Testis (tissue), 3 donors: ENCODE data around the gene RASL10A. TPM values are rescaled to one million over a fixed set of nuclear protein-coding genes. Genes with fewer than 3 reads are reported as not detected.

Experiments used
- DNase-seq: peaks from one replicate; pipeline ENCODE4 v3.0.0-alpha.2; 2019
- H3K27ac ChIP-seq, 2 donors: fragments of 200-600 bp; sonication (generic); one replicate each; pipeline ENCODE4 v1.5.1; 2019
- H3K27me3 ChIP-seq: fragments of 200-600 bp; sonication (generic); one replicate; pipeline ENCODE4 v1.5.1; 2019
- H3K36me3 ChIP-seq: fragments of 200-600 bp; sonication (generic); one replicate; pipeline ENCODE4 v1.5.1; 2017; ENCODE audit warnings: low read depth; ENCODE audit errors: missing control alignments
- H3K4me1 ChIP-seq: fragments of 200-600 bp; sonication (generic); one replicate; pipeline ENCODE4 v1.5.1; 2019
- H3K4me3 ChIP-seq, 2 donors: fragments of 200-600 bp; sonication (generic); one replicate each; pipeline ENCODE4 v1.5.1; 2017 to 2019
- H3K9me3 ChIP-seq: fragments of 200-600 bp; sonication (generic); one replicate; pipeline ENCODE4 v1.5.1; 2017
- POLR2A ChIP-seq: fragments of 450-650 bp; IDR thresholded peaks from one replicate; pipeline ENCODE4 v1.6.1; 2017; ENCODE audit warnings: antibody characterized with exemption, mild to moderate bottlenecking, moderate library complexity
- WGBS, 2 donors: methylation state at CpG; one replicate each; pipeline ENCODE4 v1.1.5; 2018; 5-methylcytosine and 5-hydroxymethylcytosine counted together
- intact Hi-C: fragments of 100-400 bp; cut with DNase I; formaldehyde crosslinking; loops from one replicate; pipeline ENCODE4 v1.15.1; 2023; ENCODE audit warnings: low total_unique reads
- polyA plus RNA-seq: library from polyadenylated mRNA; stranded (reverse); fragments of 350-450 nt; fragmentation: Illumina TruSeq; extraction: RNeasy Lipid Tissue Mini Kit (QIAGEN cat#74804); gene quantifications from one replicate; pipeline ENCODE4 v1.2.3, GENCODE V29; 2014; ENCODE audit warnings: low read depth, low replicate concordance; ENCODE audit not compliant: insufficient read depth
- total RNA-seq, 2 donors: library from RNA; depleted of rRNA; stranded (reverse); fragments of >200 nt; gene quantifications; one replicate each; pipeline ENCODE4 v1.2.3, GENCODE V29; 2016
- TF ChIP-seq, protein P1 (sequence below), 3 experiments: fragments of 450-650 bp in 2 of 3; fragments of 200-600 bp in 1 of 3; sonication (generic) in 1 of 3; IDR thresholded peaks; one replicate each; pipeline ENCODE4 v1.5.1; 2016 to 2019; ENCODE audit warnings: antibody characterized with exemption in 3 of 3, mild to moderate bottlenecking in 2 of 3, moderate library complexity in 1 of 3

Gene RASL10A
- total and polyA plus RNA-seq, 3 donors from 2014 or later, result 2.2 to 10.4 (median 7.1) TPM

DNA sequence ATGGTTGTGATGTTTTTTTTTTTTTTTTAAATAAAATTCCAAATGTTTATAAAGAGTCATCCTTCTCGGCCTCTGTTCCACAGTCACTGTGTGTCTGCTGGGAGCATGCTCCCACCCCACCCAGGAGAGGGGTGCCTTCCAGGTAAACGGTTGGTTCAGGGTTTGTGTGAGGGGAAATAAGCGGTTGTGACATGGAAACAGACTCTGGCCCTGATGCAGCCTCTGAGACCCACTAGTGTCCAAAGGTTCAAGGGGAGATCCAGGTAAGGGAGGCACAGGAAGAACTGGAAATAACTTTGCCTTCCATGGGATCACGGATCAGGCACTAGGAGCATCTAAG lies 15.1 kb downstream of the RASL10A start:
- intact Hi-C loops, result no loop called here
- Histone ChIP-seq H3K4me3 (no peak overlapping the region), H3K9me3 (no peaks in the 10 kb centered on the region), H3K4me1 (peaks cover 5% of the 10 kb centered on the region), H3K36me3 (no peaks in the 10 kb centered on the region), H3K27me3 (no peaks in the 10 kb centered on the region), H3K27ac (no peak overlapping the region)
- WGBS, 2 donors, result 61 to 62% methylated on average over 4 of the region's 4 CpGs
- TF ChIP-seq, protein P1, sequence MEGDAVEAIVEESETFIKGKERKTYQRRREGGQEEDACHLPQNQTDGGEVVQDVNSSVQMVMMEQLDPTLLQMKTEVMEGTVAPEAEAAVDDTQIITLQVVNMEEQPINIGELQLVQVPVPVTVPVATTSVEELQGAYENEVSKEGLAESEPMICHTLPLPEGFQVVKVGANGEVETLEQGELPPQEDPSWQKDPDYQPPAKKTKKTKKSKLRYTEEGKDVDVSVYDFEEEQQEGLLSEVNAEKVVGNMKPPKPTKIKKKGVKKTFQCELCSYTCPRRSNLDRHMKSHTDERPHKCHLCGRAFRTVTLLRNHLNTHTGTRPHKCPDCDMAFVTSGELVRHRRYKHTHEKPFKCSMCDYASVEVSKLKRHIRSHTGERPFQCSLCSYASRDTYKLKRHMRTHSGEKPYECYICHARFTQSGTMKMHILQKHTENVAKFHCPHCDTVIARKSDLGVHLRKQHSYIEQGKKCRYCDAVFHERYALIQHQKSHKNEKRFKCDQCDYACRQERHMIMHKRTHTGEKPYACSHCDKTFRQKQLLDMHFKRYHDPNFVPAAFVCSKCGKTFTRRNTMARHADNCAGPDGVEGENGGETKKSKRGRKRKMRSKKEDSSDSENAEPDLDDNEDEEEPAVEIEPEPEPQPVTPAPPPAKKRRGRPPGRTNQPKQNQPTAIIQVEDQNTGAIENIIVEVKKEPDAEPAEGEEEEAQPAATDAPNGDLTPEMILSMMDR (IDR thresholded peaks at IDR 0.05), result no peak
- TF ChIP-seq POLR2A, result no peak
- no peak for DNase-seq

DNA sequence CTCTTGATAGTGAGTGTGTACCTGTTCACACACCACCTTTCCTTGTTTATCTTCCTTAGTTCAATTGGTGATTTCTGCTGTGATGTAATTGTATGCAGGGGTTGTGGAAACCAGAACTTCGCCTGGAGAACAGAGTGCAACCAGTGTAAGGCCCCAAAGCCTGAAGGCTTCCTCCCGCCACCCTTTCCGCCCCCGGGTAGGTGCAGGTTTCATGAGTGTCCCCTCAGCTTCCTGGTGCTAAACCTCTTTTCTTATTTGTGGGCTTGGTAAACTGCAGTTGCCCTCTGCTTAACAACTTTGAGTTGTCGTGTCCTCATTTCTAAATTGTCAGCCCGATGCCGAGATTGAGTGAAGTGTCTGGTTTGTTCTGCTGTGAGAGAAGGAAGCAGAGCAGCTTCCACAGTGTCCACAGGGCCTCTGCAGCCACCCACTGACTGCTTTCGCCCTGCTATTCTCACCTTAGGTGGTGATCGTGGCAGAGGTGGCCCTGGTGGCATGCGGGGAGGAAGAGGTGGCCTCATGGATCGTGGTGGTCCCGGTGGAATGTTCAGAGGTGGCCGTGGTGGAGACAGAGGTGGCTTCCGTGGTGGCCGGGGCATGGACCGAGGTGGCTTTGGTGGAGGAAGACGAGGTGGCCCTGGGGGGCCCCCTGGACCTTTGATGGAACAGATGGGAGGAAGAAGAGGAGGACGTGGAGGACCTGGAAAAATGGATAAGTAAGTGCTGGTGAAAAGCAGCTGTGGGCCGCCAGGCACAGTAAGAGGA lies 16.2 kb downstream of the RASL10A start:
- intact Hi-C loops, result no loop called here
- no peak for DNase-seq

DNA sequence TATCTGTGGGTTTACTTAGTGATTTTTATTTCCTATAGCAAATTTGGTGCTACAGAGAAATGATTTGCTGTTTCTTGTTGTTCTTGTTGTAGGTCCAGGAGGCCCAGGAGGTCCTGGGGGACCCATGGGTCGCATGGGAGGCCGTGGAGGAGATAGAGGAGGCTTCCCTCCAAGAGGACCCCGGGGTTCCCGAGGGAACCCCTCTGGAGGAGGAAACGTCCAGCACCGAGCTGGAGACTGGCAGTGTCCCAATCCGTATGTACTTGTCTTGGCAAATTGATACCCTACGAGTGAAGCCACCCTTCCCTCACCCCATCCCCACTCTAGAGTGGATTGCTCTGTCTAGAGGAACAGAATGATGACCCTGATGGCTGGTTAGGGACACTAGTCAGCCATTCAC lies 16.9 kb downstream of the RASL10A start:
- DNase-seq, result no peak
- WGBS, 2 donors, result 69 to 77% methylated on average over 8 of the region's 8 CpGs

More for the DNA sequence above, 16.2 kb downstream of the RASL10A start:
- TF ChIP-seq, protein P1 (IDR thresholded peaks at IDR 0.05), result no peak
- no peak for TF ChIP-seq POLR2A
- no peak overlapping the region for H3K27ac ChIP-seq
- no peaks in the 10 kb centered on the region for H3K9me3 ChIP-seq
- H3K36me3 ChIP-seq, result no peaks in the 10 kb centered on the region
- H3K4me1 ChIP-seq, result peaks cover 5% of the 10 kb centered on the region
- 85 to 86% methylated on average over 19 of the region's 19 CpGs for WGBS, 2 donors
- H3K27me3 ChIP-seq, result no peaks in the 10 kb centered on the region
- no peak overlapping the region for H3K4me3 ChIP-seq

DNA sequence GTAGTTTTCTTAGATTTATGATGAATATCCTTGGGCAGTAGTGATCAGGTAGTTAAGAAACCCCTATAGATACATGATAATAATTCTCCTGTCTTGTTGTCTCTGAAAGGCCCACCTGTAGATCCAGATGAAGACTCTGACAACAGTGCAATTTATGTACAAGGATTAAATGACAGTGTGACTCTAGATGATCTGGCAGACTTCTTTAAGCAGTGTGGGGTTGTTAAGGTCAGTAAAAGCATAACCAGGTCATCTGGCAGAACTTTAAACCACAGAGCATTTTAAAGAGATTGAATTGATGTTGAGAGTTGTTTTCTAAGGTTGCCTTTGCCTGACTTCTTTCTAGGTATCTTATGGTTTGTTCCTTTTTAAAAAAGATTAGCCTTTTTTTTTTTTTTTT lies 23.1 kb downstream of the RASL10A start:
- H3K4me3 ChIP-seq, result no peak overlapping the region
- H3K27ac ChIP-seq, result no peak overlapping the region
- DNase-seq, result no peak
- H3K27me3 ChIP-seq, result no peaks in the 10 kb centered on the region
- intact Hi-C loops, result no loop called here
- H3K36me3 ChIP-seq, result no peaks in the 10 kb centered on the region
- no peaks in the 10 kb centered on the region for H3K4me1 ChIP-seq
- no peaks in the 10 kb centered on the region for H3K9me3 ChIP-seq
- TF ChIP-seq, protein P1 (IDR thresholded peaks at IDR 0.05), result no peak
- no peak for TF ChIP-seq POLR2A

More for the DNA sequence above, 16.9 kb downstream of the RASL10A start:
- Histone ChIP-seq H3K27me3 (no peaks in the 10 kb centered on the region), H3K36me3 (no peaks in the 10 kb centered on the region), H3K4me3 (no peak overlapping the region), H3K27ac (no peak overlapping the region), H3K9me3 (no peaks in the 10 kb centered on the region), H3K4me1 (peaks cover 5% of the 10 kb centered on the region)
- TF ChIP-seq, protein P1 (IDR thresholded peaks at IDR 0.05), result no peak
- TF ChIP-seq POLR2A, result no peak
- intact Hi-C loops, result no loop called here

DNA sequence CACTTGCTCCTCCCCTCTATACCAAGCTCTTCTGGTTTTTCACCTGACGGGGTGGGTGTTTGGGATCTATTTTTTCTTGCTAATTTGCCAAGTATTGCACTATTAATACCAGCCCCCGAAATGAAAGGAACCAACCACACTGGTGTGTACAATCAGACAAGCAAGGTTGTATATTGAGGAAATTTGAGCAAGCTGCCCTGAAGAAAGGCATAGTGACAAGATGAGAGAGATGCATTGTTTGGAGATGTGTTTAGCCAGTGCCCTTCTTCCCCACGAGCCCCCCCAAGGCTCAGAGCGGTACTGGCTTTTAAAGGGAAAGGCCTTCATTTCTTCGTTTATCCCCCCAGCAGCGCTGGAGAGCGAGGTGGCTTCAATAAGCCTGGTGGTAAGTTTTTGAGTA lies 24.3 kb downstream of the RASL10A start:
- Histone ChIP-seq H3K4me3 (no peak overlapping the region), H3K36me3 (no peaks in the 10 kb centered on the region), H3K27ac (no peak overlapping the region), H3K9me3 (no peaks in the 10 kb centered on the region), H3K27me3 (no peaks in the 10 kb centered on the region), H3K4me1 (no peaks in the 10 kb centered on the region)
- TF ChIP-seq POLR2A, result no peak
- WGBS, 2 donors, result 69 to 74% methylated on average over 7 of the region's 7 CpGs
- intact Hi-C loops, result no loop called here
- no peak for DNase-seq
